HG03135 (cell line): ENCODE measurements around the gene ANGPTL3.

Experiments
- ATAC-seq: cut with Tn5 transposase; IDR thresholded peaks from one replicate; pipeline ENCODE4 v1.9.1; 2021; ENCODE audit warnings: mild to moderate bottlenecking, moderate library complexity; ENCODE audit not compliant: unreplicated experiment

ANGPTL3 gene

GRCh38 chr1:62621907-62622306 lies 24.6 kb downstream of the ANGPTL3 start:
- ATAC-seq, result peak; percentile 89

GRCh38 chr1:62625415-62625814 lies 28.1 kb downstream of the ANGPTL3 start:
- peak; percentile 65 for ATAC-seq

GRCh38 chr1:62628506-62628905 lies 31.2 kb downstream of the ANGPTL3 start:
- ATAC-seq, result no peak

- ATAC-seq, result no peak
Observed at GRCh38 chr1:62637392-62638105, 40.2 kb downstream of the ANGPTL3 start.

- no peak for ATAC-seq
Observed at GRCh38 chr1:62643283-62643682, 46.0 kb downstream of the ANGPTL3 start.

- ATAC-seq, result no peak
Observed at GRCh38 chr1:62652387-62652786, 55.1 kb downstream of the ANGPTL3 start.

- ATAC-seq, result no peak
Observed at GRCh38 chr1:62654744-62655143, 57.4 kb downstream of the ANGPTL3 start.
